HG02970 (cell line): ENCODE measurements around the gene PTDSS2.

Source experiments
- ATAC-seq: cut with Tn5 transposase; IDR thresholded peaks from one replicate; pipeline ENCODE4 v1.9.1; 2021; ENCODE audit warnings: mild to moderate bottlenecking, moderate library complexity, moderate number of reproducible peaks; ENCODE audit not compliant: unreplicated experiment, low FRiP score

Gene PTDSS2

DNA sequence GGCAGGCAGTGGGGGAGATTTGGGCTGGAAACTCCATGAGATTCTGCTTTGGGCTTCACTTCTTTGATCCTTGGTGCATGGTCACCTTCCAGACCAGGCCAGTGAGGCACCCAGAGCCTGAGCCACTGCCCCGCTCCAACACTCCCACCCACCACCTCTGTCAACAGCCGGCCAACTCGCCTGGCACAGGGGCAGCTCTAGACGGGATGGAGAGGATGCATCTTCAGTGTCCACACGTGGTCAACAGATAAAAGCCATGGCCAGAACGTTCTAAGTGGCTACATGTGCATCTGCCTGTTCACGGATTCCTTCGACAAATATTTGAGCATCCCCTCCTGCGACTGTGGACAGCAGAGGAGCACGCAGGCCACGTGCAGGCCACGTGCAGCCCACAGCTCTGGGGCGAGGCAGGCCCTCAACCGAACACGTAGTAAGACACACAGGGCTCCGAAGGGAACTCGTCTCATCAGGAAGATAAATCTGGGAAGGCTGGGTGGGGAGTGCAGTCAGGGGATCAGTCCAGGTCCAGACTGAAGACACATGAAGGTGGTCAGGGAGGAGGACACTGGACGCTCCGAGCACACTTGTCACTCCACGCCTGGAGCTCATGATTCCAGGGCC lies 88.5 kb downstream of the PTDSS2 start:
- ATAC-seq, result no peak

DNA sequence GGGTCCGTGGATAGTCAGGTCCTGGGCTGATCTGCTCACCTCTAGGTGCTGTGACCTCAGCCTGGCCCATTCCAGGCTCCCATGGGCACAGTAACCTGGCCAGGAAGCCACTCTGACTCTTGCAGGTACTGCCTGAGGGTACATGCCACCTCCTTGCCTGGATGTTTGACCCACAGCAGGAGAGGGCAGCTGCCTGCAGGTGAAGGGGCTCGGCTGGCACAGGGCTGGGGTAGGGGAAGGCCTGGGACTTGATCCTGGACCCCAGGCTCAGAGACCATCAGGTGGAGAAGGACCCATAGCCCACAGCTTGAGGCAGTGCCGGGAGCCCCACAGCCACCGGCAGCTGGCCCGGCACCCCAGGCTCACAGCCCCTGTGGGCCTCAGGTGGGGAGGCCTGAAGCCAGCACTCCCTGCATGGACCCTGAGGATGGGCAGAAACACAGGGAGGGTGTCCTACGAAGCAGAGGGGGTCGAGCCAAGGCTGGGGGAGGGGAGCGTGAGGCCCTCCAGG lies 89.9 kb downstream of the PTDSS2 start:
- ATAC-seq, result no peak
